ENCODE data around the gene AGMAT.

The AGMAT gene

GRCh38 chr1:15522551-15522950, 62.3 kb downstream of the AGMAT start:
- no peak for DNase-seq
